ENCODE data around the gene MDC1.

The MDC1 gene

GRCh38 chr6:30707281-30707850 lies 9.7 kb downstream of the MDC1 start:
- no peak for TF ChIP-seq ZNF274 (IDR thresholded peaks at IDR 0.05; ENCODE audit: low read depth, low read length)
- no peak overlapping the region for H3K4me3 ChIP-seq (ENCODE audit: low read length)

- no peak overlapping the region for H3K4me3 ChIP-seq (ENCODE audit: low read length)
Observed at GRCh38 chr6:30705620-30706019, 11.5 kb downstream of the MDC1 start.

GRCh38 chr6:30703821-30704220 lies 13.3 kb downstream of the MDC1 start:
- no peak for TF ChIP-seq ZNF274 (IDR thresholded peaks at IDR 0.05; ENCODE audit: low read depth, low read length)
- no peak overlapping the region for H3K4me3 ChIP-seq (ENCODE audit: low read length)

More at GRCh38 chr6:30705620-30706019, 11.5 kb downstream of the MDC1 start:
- no peak for TF ChIP-seq ZNF274 (IDR thresholded peaks at IDR 0.05; ENCODE audit: low read depth, low read length)

GRCh38 chr6:30703011-30703410 lies 14.1 kb downstream of the MDC1 start:
- no peak for TF ChIP-seq ZNF274 (IDR thresholded peaks at IDR 0.05; ENCODE audit: low read depth, low read length)
- no peak overlapping the region for H3K4me3 ChIP-seq (ENCODE audit: low read length)

GRCh38 chr6:30700340-30700739 lies 16.7 kb downstream of the MDC1 start:
- TF ChIP-seq ZNF274 (IDR thresholded peaks at IDR 0.05; ENCODE audit: low read depth, low read length): no peak
- H3K4me3 ChIP-seq (ENCODE audit: low read length): no peak overlapping the region

- no peak for TF ChIP-seq ZNF274 (IDR thresholded peaks at IDR 0.05; ENCODE audit: low read depth, low read length)
Observed at GRCh38 chr6:30696432-30696831, 20.6 kb downstream of the MDC1 start.

GRCh38 chr6:30691208-30691847 lies 25.8 kb downstream of the MDC1 start:
- peak overlapping the region; percentile 94 for H3K4me3 ChIP-seq (ENCODE audit: low read length)
- TF ChIP-seq ZNF274 (IDR thresholded peaks at IDR 0.05; ENCODE audit: low read depth, low read length): no peak

More at GRCh38 chr6:30696432-30696831, 20.6 kb downstream of the MDC1 start:
- H3K4me3 ChIP-seq (ENCODE audit: low read length): no peak overlapping the region

GRCh38 chr6:30690403-30691207 lies 26.5 kb downstream of the MDC1 start, which contains the start of gene NRM:
Gene NRM, minus strand, starts transcription at chr6:30690984. Its CDS starts 10 bp downstream, at chr6:30690974.
- H3K4me3 ChIP-seq (ENCODE audit: low read length): peak within 1 kb of the TSS; percentile 94
- no peak for TF ChIP-seq ZNF274 (IDR thresholded peaks at IDR 0.05; ENCODE audit: low read depth, low read length)

GRCh38 chr6:30689985-30690384 lies 27.1 kb downstream of the MDC1 start:
- TF ChIP-seq ZNF274 (IDR thresholded peaks at IDR 0.05; ENCODE audit: low read depth, low read length): no peak
- peak overlapping the region; percentile 94 for H3K4me3 ChIP-seq (ENCODE audit: low read length)

- H3K4me3 ChIP-seq (ENCODE audit: low read length): peak overlapping the region; percentile 94; the same call in 1 of the 2 replicates
Observed at GRCh38 chr6:30689022-30689865, 27.8 kb downstream of the MDC1 start.

GRCh38 chr6:30688569-30688968 lies 28.5 kb downstream of the MDC1 start:
- TF ChIP-seq ZNF274 (IDR thresholded peaks at IDR 0.05; ENCODE audit: low read depth, low read length): no peak
- H3K4me3 ChIP-seq (ENCODE audit: low read length): peak overlapping the region; percentile 94; the same call in 1 of the 2 replicates

More at GRCh38 chr6:30689022-30689865, 27.8 kb downstream of the MDC1 start:
- no peak for TF ChIP-seq ZNF274 (IDR thresholded peaks at IDR 0.05; ENCODE audit: low read depth, low read length)

GRCh38 chr6:30687659-30688431 lies 29.2 kb downstream of the MDC1 start:
- H3K4me3 ChIP-seq (ENCODE audit: low read length): peak overlapping the region; percentile 94
- no peak for TF ChIP-seq ZNF274 (IDR thresholded peaks at IDR 0.05; ENCODE audit: low read depth, low read length)
